ENCODE measurements around the gene NSUN5. TPM values are rescaled to one million over a fixed set of nuclear protein-coding genes. Genes with fewer than 3 reads are reported as not detected.

The NSUN5 gene
- total RNA-seq, 2 experiments from 2014 or later, result 53.3 to 57.0 TPM

Other genes starting within 250 kb of the NSUN5 start
- not detected for gene SPDYE9, start 222.8 kb downstream of the NSUN5 start, total RNA-seq
- not detected for gene TRIM50, start 19.3 kb upstream of the NSUN5 start, total RNA-seq
- not detected for gene FKBP6, start 19.3 kb upstream of the NSUN5 start, total RNA-seq
- gene FZD9, start 125.0 kb upstream of the NSUN5 start, total RNA-seq, result under 1 TPM in 1 of 2 experiments, not detected in 1; 0.10 TPM
- gene BAZ1B, start 213.5 kb upstream of the NSUN5 start, total RNA-seq, result 10 to 100 TPM; 67.6 to 69.9 TPM
- gene BCL7B, start 248.9 kb upstream of the NSUN5 start, total RNA-seq, result 10 to 100 TPM; 38.5 to 44.1 TPM